Measurements from ENCODE around the gene UBC.
"Not testable (repeated sequence)": the region's sequence is repeated elsewhere in the genome, so short reads cannot be mapped to it uniquely, and the experiment has no call there.

Gene UBC

DNA sequence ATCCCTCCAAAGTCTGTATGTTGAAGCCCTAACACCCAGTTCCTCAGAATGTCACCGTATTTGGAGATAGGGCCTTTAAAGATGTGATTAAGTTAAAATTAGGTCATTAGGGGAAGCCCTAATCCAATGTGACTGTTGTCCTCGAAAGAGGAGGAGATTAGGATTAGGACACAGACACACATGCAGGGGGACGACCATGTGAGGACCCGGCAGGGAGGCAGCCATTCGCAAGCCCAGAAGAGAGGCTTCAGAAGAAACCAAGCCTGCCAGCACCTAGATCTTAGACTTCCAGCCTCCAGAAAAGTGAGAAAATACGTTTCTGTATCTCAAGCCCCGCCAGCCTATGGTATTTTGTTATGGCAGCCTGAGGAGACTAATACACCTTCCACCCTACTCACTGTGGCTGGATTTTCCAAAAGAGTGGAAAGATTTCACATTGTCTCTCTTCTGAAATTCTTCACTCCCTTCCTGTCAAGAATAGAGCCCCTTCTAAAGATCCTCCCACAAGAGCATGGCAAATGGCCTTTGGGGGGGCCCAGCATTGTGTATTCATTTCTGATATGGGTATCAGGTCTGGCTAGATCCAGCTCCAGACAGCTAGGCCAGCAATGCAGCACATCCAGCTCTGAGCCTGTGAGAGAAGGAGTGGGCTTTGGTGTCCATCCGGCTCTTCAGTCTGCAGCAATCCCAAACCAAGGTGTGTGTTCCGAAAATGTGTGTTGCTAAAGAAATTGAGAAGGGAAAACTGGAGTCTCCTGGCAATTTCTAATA, 15.4 kb upstream of the UBC start:
- no peaks in the 10 kb centered on the region for H3K36me3 Mint-ChIP-seq (ENCODE audit: low read depth)
- DNase-seq = no peak
- H3K27me3 Mint-ChIP-seq (ENCODE audit: low read depth, poor library complexity) = peaks cover 10% of the 10 kb centered on the region
- no peak for TF ChIP-seq CTCF (IDR thresholded peaks at IDR 0.05)
- peaks cover 9% of the 10 kb centered on the region for H3K4me1 Mint-ChIP-seq
- no peak overlapping the region for H3K4me3 Mint-ChIP-seq
- peaks cover 8% of the 10 kb centered on the region for H3K9me3 Mint-ChIP-seq
- H3K27ac Mint-ChIP-seq = no peak overlapping the region

GRCh38 chr12:124928912-124929530, 14.6 kb upstream of the UBC start:
- H3K27me3 Mint-ChIP-seq (ENCODE audit: low read depth, poor library complexity) = peaks cover 10% of the 10 kb centered on the region
- peaks cover 11% of the 10 kb centered on the region for H3K4me1 Mint-ChIP-seq
- no peak overlapping the region for H3K4me3 Mint-ChIP-seq
- no peaks in the 10 kb centered on the region for H3K36me3 Mint-ChIP-seq (ENCODE audit: low read depth)
- H3K9me3 Mint-ChIP-seq = peaks cover 8% of the 10 kb centered on the region
- no peak for TF ChIP-seq CTCF (IDR thresholded peaks at IDR 0.05)
- no peak for DNase-seq
- no peak overlapping the region for H3K27ac Mint-ChIP-seq

GRCh38 chr12:124928095-124928911, 13.9 kb upstream of the UBC start:
- no peaks in the 10 kb centered on the region for H3K36me3 Mint-ChIP-seq (ENCODE audit: low read depth)
- peaks cover 8% of the 10 kb centered on the region for H3K9me3 Mint-ChIP-seq
- peak overlapping the region; percentile 98 for H3K4me3 Mint-ChIP-seq
- no peak for TF ChIP-seq CTCF (IDR thresholded peaks at IDR 0.05)
- no peak for DNase-seq
- peaks cover 10% of the 10 kb centered on the region for H3K27me3 Mint-ChIP-seq (ENCODE audit: low read depth, poor library complexity)
- peaks cover 9% of the 10 kb centered on the region for H3K4me1 Mint-ChIP-seq
- peak overlapping the region; percentile 91 for H3K27ac Mint-ChIP-seq

GRCh38 chr12:124927201-124928094, 13.0 kb upstream of the UBC start:
- peaks cover 9% of the 10 kb centered on the region for H3K4me1 Mint-ChIP-seq
- H3K4me3 Mint-ChIP-seq = peak overlapping the region; percentile 98
- no peak for TF ChIP-seq CTCF (IDR thresholded peaks at IDR 0.05)
- DNase-seq = peak; percentile 96
- H3K36me3 Mint-ChIP-seq (ENCODE audit: low read depth) = no peaks in the 10 kb centered on the region
- H3K27ac Mint-ChIP-seq = peak overlapping the region; percentile 91
- peaks cover 8% of the 10 kb centered on the region for H3K9me3 Mint-ChIP-seq
- peaks cover 10% of the 10 kb centered on the region for H3K27me3 Mint-ChIP-seq (ENCODE audit: low read depth, poor library complexity)

- Mint-ChIP-seq H3K4me1 (peaks cover 25% of the 10 kb centered on the region), H3K27me3 (ENCODE audit: low read depth, poor library complexity) (peaks cover 18% of the 10 kb centered on the region), H3K9me3 (peaks cover 11% of the 10 kb centered on the region)
- H3K36me3 Mint-ChIP-seq (ENCODE audit: low read depth); H3K27ac Mint-ChIP-seq; H3K4me3 Mint-ChIP-seq; DNase-seq: not testable (repeated sequence)
Measured at GRCh38 chr12:124925782-124926181, 11.3 kb upstream of the UBC start.
